Measurements from ENCODE around the gene PAAF1.

- TF ChIP-seq CTCF (IDR thresholded peaks at IDR 0.05; ENCODE audit: low read depth, low read length) (no peak), EZH2phosphoT487 (IDR thresholded peaks at IDR 0.05; ENCODE audit: low read depth) (no peak)
These were observed 24.8 kb upstream of the PAAF1 start for GRCh38 chr11:73852049-73852448.

Data from OCI-LY3 (cell line).